A549 (cell line): ENCODE results near the gene CARD14. TPM values are rescaled to one million over a fixed set of nuclear protein-coding genes. Genes with fewer than 3 reads are reported as not detected.

Experiments used
- ATAC-seq, 2 experiments: fragments of 200-7000 bp in 1 of 2; fragments of >200 bp in 1 of 2; cut with Nextera tagmentation in 1 of 2; cut with Tn5 transposase in 1 of 2; 3 replicates each; pipeline versions ENCODE4 v1.8.0 to v1.9.1; 2018 to 2020; ENCODE audit warnings: mild to moderate bottlenecking in 1 of 2, moderate library complexity in 1 of 2
- CTCF ChIA-PET: fragments of 300-600 bp; sonication (Branson Sonifier 250); formaldehyde crosslinking; extraction: SDS; loops from one replicate; lab custom pipeline; 2021; ENCODE audit warnings: antibody characterized with exemption, inconsistent platforms; lab: Yijun Ruan, JAX
- POLR2A ChIA-PET: fragments of 350-600 bp; formaldehyde crosslinking; extraction: SDS; loops from one replicate; lab custom pipeline; 2021; ENCODE audit warnings: antibody characterized with exemption, inconsistent platforms; lab: Yijun Ruan, JAX
- DNase-seq, 2 experiments: peaks; one replicate each; pipeline versions ENCODE4 v3.0.0 to v3.0.0-alpha.2; 2011 to 2016; ENCODE audit warnings: low read depth in 1 of 2, low spot score in 1 of 2
- FAIRE-seq: peaks from 2 replicates; lab custom pipeline; 2011; peaks lifted over from hg19 to GRCh38; lab: Jason Lieb, UNC
- H3K27ac ChIP-seq, 2 experiments: fragments of >200 bp; sonication (Bioruptor Twin); formaldehyde crosslinking; 3 replicates each; pipeline ENCODE4 v1.5.1; 2016 to 2017
- H3K4me1 ChIP-seq: fragments of >200 bp; sonication (Bioruptor Twin); formaldehyde crosslinking; 3 replicates; pipeline ENCODE4 v1.6.1; 2016
- H3K4me2 ChIP-seq: fragments of >200 bp; sonication (Bioruptor Twin); formaldehyde crosslinking; 3 replicates; pipeline ENCODE4 v1.6.1; 2016
- H3K4me3 ChIP-seq: fragments of >200 bp; sonication (Bioruptor Twin); formaldehyde crosslinking; 3 replicates; pipeline ENCODE4 v1.5.1; 2016
- H3K9me3 ChIP-seq: fragments of >200 bp; sonication (Bioruptor Twin); formaldehyde crosslinking; 3 replicates; pipeline ENCODE4 v1.6.1; 2016
- BCL3 ChIP-seq: fragments of >200 bp; sonication (Bioruptor Twin); formaldehyde crosslinking; IDR thresholded peaks from 3 replicates; pipeline ENCODE4 v1.6.1; 2016
- CBX8 ChIP-seq: fragments of 200-600 bp; sonication (generic); IDR thresholded peaks from 2 replicates; pipeline ENCODE4 v1.6.1; 2016
- E2F6 ChIP-seq: IDR thresholded peaks from 2 replicates; pipeline ENCODE4 v1.6.1; 2012; ENCODE audit warnings: low read depth, borderline replicate concordance
- EHF ChIP-seq: fragments of 250-450 bp; sonication (Bioruptor Pico); IDR thresholded peaks from 2 replicates; pipeline ENCODE4 v1.5.0; 2020; ENCODE audit warnings: mild to moderate bottlenecking
- EP300 ChIP-seq, 2 experiments: fragments of >200 bp; sonication (Bioruptor Twin); formaldehyde crosslinking; IDR thresholded peaks; 2 replicates in 1 of 2; 3 replicates in 1 of 2; pipeline ENCODE4 v1.6.1; 2016 to 2017
- FOSB ChIP-seq: fragments of 250-450 bp; sonication (Bioruptor Pico); IDR thresholded peaks from 2 replicates; pipeline ENCODE4 v1.5.0; 2020; ENCODE audit warnings: mild to moderate bottlenecking, moderate library complexity
- HOXA7 ChIP-seq: fragments of 250-450 bp; sonication (Bioruptor Pico); IDR thresholded peaks from 2 replicates; pipeline ENCODE4 v1.5.0; 2020; ENCODE audit warnings: mild to moderate bottlenecking, moderate library complexity
- HOXB13 ChIP-seq: fragments of 250-450 bp; sonication (Bioruptor Pico); IDR thresholded peaks from 2 replicates; pipeline ENCODE4 v1.5.0; 2020; ENCODE audit warnings: low read depth, mild to moderate bottlenecking, moderate library complexity
- HOXB5 ChIP-seq: fragments of 250-450 bp; sonication (Bioruptor Pico); IDR thresholded peaks from 2 replicates; pipeline ENCODE4 v1.5.0; 2020; ENCODE audit warnings: mild to moderate bottlenecking, moderate library complexity
- KDM1A ChIP-seq: fragments of 200-600 bp; sonication (generic); IDR thresholded peaks from 2 replicates; pipeline ENCODE4 v1.6.1; 2016; ENCODE audit warnings: low read depth, mild to moderate bottlenecking
- KDM5A ChIP-seq: fragments of 200-600 bp; sonication (generic); IDR thresholded peaks from 2 replicates; pipeline ENCODE4 v1.6.1; 2016; ENCODE audit warnings: antibody characterized with exemption, mild to moderate bottlenecking
- MAFK ChIP-seq: fragments of 450-650 bp; IDR thresholded peaks from 2 replicates; pipeline ENCODE4 v1.6.1; 2014; ENCODE audit not compliant: partially characterized antibody
- MAZ ChIP-seq: fragments of 150-350 bp; IDR thresholded peaks from 2 replicates; pipeline ENCODE4 v1.6.1; 2014; ENCODE audit warnings: antibody characterized with exemption, low read depth, low read length, borderline replicate concordance
- MYC ChIP-seq: IDR thresholded peaks from 2 replicates; pipeline ENCODE4 v1.6.1; 2012; ENCODE audit warnings: mild to moderate bottlenecking, inconsistent platforms, low read length, improper control_type of control experiment, borderline replicate concordance
- NFE2L2 ChIP-seq: fragments of 150-350 bp; conservative IDR thresholded peaks from 2 replicates; pipeline ENCODE4 v1.6.1; 2014; ENCODE audit warnings: low read length
- PBX3 ChIP-seq: IDR thresholded peaks from 2 replicates; pipeline ENCODE4 v1.6.1; 2012
- POLR2A ChIP-seq: IDR thresholded peaks from 2 replicates; pipeline ENCODE4 v1.6.1; 2012; ENCODE audit warnings: mild to moderate bottlenecking, low read length
- POLR2AphosphoS2 ChIP-seq: conservative IDR thresholded peaks from 2 replicates; pipeline ENCODE4 v1.6.1; 2012; ENCODE audit warnings: low read length, improper control_type of control experiment, inconsistent platforms
- TP53 ChIP-seq: fragments of 250-450 bp; sonication (Bioruptor Pico); IDR thresholded peaks from 2 replicates; pipeline ENCODE4 v1.5.0; 2021; ENCODE audit warnings: mild to moderate bottlenecking, moderate library complexity
- ZC3H11A ChIP-seq: fragments of 450-650 bp; IDR thresholded peaks from 2 replicates; pipeline ENCODE4 v1.6.1; 2014; ENCODE audit warnings: antibody characterized with exemption, mild to moderate bottlenecking
- WGBS: methylation state at CpG from one replicate; pipeline ENCODE4 v1.1.6; 2017; ENCODE audit errors: missing lambda C conversion rate; 5-methylcytosine and 5-hydroxymethylcytosine counted together
- polyA plus RNA-seq, 4 experiments: library from polyadenylated mRNA; depleted of rRNA in 3 of 4; stranded (reverse); fragments of >200 nt; fragmentation: RNase III in 1 of 4; extraction: RNeasy Plus Mini Kit Qiagen cat#74134 plus additional on column Dnase treatment in 1 of 4; gene quantifications; 2 replicates in 3 of 4; 3 replicates in 1 of 4; pipeline ENCODE4 v1.2.3, GENCODE V29; 2011 to 2017

Gene CARD14
- polyA plus RNA-seq, 2 of the 4 experiments (the other 2 are of a cell fraction), result 0.17 to 0.18 TPM

GRCh38 chr17:80214012-80214877 is 44.4 kb downstream of the CARD14 start:
- Histone ChIP-seq H3K4me2 (no peak overlapping the region), H3K27ac (no peak overlapping the region), H3K4me1 (peaks cover 4% of the 10 kb centered on the region; the same call in 1 of the 3 replicates), H3K4me3 (no peak overlapping the region), H3K9me3 (no peaks in the 10 kb centered on the region)
- ChIA-PET CTCF (interaction anchor here (0.9 to 1.6 kb wide), 2 partner anchors 10 to 25 kb away, joined by 3 to 4 read pairs; no protein-coding TSS in a partner anchor), POLR2A (no interaction called here)
- no peak for FAIRE-seq
- no peak for DNase-seq
- no peak for TF ChIP-seq EHF (CRISPR knock-in tag)
- no peak for TF ChIP-seq FOSB (CRISPR knock-in tag)
- TF ChIP-seq HOXB5 (CRISPR knock-in tag), result no peak
- TF ChIP-seq NFE2L2, result no peak
- no peak for TF ChIP-seq KDM1A
- no peak for TF ChIP-seq POLR2AphosphoS2
- TF ChIP-seq HOXB13 (CRISPR knock-in tag), result no peak
- TF ChIP-seq E2F6, result no peak
- TF ChIP-seq POLR2A, result no peak
- no peak for TF ChIP-seq MAZ
- WGBS, result 93% methylated on average over 48 of the region's 48 CpGs
- ATAC-seq, result no peak

GRCh38 chr17:80214878-80215210 is 45.0 kb downstream of the CARD14 start:
- ChIA-PET CTCF (interaction anchor here (0.9 to 1.6 kb wide), 2 partner anchors 11 to 24 kb away, joined by 3 to 4 read pairs; no protein-coding TSS in a partner anchor), POLR2A (no interaction called here)
- H3K9me3 ChIP-seq, result no peaks in the 10 kb centered on the region
- H3K27ac ChIP-seq, result no peak overlapping the region
- FAIRE-seq, result no peak
- WGBS, result 87% methylated on average over 13 of the region's 17 CpGs
- H3K4me1 ChIP-seq, result peaks cover 6% of the 10 kb centered on the region; the same call in 1 of the 3 replicates
- no peak for ATAC-seq
- no peak overlapping the region for H3K4me3 ChIP-seq
- no peak for TF ChIP-seq KDM5A
- TF ChIP-seq MYC, result no peak
- no peak for TF ChIP-seq HOXB13 (CRISPR knock-in tag)
- TF ChIP-seq CBX8, result no peak
- DNase-seq, result no peak
- H3K4me2 ChIP-seq, result no peak overlapping the region

- H3K4me1 ChIP-seq, result peaks cover 11% of the 10 kb centered on the region
- 94% methylated on average over 40 of the region's 40 CpGs for WGBS
- no peak overlapping the region for H3K4me3 ChIP-seq
- POLR2A ChIA-PET, result no interaction called here
- H3K27ac ChIP-seq, result no peak overlapping the region
- ATAC-seq, result no peak
- FAIRE-seq, result no peak
- no peak for TF ChIP-seq KDM1A
- TF ChIP-seq PBX3, result no peak
- TF ChIP-seq MAFK, result no peak
- no peak for TF ChIP-seq HOXA7 (CRISPR knock-in tag)
- no peak for TF ChIP-seq MYC
- no peak for TF ChIP-seq EP300 (IDR thresholded peaks at IDR 0.05)
- TF ChIP-seq TP53 (CRISPR knock-in tag), result no peak
- no peak for TF ChIP-seq ZC3H11A
- no peak for TF ChIP-seq BCL3
- DNase-seq, result no peak
- CTCF ChIA-PET, result interaction anchor here (0.6 to 1.6 kb wide), 4 partner anchors 65 to 208 kb away, joined by 3 to 6 read pairs (median 4); partner anchors contain the start of gene GAA
- H3K4me2 ChIP-seq, result no peak overlapping the region
- no peaks in the 10 kb centered on the region for H3K9me3 ChIP-seq
Measured at GRCh38 chr17:80216473-80217456, 46.9 kb downstream of the CARD14 start.
